Stimulated activated CD8-positive, alpha-beta memory T cell treated with anti-CD3 and anti-CD28 coated beads, Interleukin-15, amount 100 ng/mL, for 1 hour (primary cell): Measurements from ENCODE around the gene PTPRE.
"Not testable (repeated sequence)": the region's sequence is repeated elsewhere in the genome, so short reads cannot be mapped to it uniquely, and the experiment has no call there.

ENCODE experiments used
- DNase-seq: peaks from one replicate; pipeline ENCODE4 v3.0.0-alpha.2; 2020; ENCODE audit warnings: low read depth

The PTPRE gene

GRCh38 chr10:128072941-128073645 lies 166.2 kb downstream of the PTPRE start:
- no peak for DNase-seq

DNA sequence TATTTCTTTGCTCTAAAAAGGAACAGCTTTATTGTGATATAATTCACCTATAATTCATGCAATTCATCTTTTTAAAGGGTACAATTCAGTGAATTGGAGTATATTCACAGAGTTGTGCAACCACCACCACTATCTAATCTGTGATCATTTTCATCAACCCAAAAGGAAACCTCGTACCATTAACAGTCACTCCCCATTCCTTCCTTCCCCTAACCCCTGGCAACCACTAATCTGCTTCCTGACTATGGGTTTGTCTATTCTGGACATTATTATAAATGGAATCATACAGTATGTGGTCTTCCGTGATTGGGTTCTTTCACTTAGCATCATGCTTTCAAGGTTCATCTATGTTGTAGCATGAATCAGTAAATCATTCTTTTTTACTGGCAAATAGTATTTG lies 167.0 kb downstream of the PTPRE start:
- DNase-seq: no peak

- no peak for DNase-seq
These were observed 167.7 kb downstream of the PTPRE start for GRCh38 chr10:128074589-128074988.

GRCh38 chr10:128077155-128077875 lies 170.4 kb downstream of the PTPRE start:
- no peak for DNase-seq

DNA sequence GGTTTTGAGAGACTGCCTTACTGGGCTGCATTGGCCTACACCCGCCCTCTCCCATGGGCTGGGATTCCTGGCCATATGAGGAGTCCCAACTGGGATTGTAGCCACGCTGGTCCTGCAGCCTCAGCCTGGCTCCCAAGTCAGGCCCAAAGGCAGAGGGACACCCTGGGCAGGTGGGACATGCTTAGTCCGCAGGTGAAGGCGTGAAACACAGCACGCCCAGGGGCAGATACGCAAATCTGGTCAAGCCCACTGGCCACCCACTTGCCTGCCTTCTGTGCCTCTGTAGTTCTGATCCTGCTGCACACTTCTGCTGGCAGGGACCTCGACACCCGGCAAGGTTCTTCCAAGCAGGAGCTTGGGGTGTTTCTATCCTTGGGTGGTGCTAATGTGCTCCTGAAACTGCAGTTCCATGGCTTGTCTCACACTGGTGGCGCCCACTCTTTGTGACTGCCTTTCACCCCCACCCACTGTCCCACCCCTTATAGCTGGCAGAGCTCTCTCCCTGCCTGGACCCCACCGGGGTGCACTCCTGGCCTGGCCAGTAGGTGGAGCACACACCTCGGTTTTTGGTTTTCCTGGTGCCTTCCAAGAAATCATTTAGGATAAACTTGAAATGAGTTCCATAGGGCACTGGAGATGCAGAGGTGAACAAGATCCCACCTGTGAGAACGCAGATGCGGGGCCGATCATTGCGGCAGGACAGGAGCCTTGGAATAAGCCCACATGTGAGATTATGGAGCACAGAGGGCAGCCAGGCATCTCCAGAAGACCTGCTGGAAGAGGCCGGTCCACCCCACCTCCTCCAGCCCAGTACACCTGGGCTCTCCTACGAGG lies 171.4 kb downstream of the PTPRE start:
- no peak for DNase-seq

DNA sequence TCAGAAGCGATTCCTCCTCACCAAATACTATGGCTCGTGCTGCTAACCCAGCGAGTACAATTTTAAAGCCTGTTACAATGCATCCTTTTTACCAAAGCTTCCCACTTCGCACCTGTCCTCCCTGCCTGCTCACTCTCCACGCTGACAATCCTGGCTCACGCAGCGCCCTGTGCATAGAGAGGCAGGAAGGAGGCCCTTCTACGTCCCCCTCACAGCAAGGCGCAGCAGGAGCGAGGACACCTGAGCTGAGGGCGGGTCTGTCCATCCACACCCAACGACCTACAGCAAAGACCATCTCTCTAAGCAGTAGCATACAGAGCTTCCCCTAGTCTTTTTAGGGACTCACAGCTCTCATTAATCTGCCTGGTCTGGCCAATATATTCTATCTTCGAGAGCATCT lies 173.3 kb downstream of the PTPRE start:
- DNase-seq: no peak

DNA sequence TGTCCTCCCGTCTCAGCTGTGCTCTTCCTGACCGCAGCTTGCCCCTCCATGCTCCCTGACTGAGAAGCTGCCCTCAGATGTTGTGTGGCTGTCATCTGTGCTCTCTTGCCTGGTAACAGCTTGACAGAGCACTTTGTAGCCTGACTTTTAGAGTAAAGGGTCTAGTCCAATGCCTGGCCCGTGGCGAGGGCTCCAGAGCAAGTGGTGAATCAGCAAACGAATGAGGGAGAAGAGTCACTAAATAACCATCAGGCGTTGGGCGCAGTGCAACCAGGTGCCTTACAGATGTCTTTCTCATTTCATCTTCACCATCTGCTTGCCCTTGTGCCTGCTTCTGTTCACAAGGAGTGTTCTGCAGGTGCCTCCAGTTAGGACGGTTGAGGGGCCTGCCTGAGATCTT lies 173.7 kb downstream of the PTPRE start:
- no peak for DNase-seq

DNA sequence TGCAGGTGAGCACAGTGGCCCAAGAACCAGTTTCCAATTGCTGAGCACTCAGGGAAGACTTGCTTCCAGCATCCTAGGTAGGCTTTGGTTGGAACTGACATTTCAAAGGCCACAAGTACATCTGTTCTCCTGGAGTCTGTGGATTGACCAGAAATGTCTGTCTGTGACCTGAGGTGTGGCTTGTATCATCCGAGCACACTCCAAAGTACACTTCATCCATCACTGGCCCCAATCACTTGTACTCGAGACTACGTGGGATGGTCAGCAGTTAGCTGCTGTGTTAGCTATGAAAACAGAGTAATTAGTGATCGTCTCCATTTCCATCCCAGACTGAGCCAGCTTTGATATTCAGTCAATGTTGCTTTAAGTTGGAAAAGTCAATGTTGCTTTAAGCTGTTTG lies 174.3 kb downstream of the PTPRE start:
- DNase-seq: no peak

DNA sequence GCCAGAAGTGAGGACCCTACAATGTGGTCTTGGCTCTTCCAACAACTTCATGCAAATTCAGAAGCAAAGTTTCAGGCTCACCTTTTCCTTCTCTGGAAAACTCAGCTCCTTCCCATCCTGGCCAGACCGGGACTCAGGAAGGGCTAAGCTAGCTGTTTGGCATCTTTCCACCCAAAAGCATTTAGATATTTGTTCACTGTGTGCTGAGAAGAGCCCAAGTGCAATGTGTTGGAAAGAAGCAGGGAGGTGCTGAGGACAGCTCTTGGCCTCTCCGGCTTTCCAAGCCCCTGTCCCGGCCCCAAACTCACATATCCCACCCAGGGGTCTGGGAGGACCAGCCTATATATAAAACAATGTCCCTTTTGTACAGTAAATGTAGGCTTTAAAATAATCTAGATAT lies 174.8 kb downstream of the PTPRE start:
- no peak for DNase-seq

DNA sequence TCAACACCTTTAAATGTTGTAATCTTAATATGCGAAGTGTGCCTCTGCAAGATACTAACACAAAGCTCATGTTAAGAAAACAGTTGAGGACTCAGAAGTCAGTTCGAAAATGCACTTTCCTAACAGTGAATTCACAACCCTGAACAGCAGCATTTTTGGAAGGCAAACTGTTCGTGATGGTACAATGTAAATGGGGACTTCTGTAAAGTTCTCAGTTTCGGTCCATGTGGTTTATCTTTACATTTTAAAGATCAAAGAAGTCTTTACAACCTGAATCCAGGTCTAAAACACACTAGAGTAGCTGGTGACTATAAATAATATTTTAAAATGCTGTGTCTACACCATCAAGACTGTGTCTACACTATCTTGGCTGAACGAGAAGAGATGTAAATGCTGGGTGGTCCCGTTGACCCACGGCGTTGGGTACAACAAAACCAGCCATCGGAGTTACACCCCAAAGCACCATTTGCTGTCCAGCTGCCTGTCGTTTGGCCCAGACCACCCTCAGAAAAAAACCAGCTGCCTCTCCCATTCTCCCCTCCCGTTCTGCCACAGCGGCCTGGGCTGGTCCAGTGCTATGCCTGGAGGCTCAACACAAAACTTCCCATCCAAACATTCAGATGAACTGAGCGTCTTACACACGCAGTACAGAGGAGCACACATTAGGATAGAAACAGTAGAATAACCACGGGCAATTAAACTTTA lies 176.4 kb downstream of the PTPRE start:
- DNase-seq: no peak

- DNase-seq: no peak
These were observed 177.5 kb downstream of the PTPRE start for GRCh38 chr10:128084364-128084763.

GRCh38 chr10:128084991-128085390 lies 178.1 kb downstream of the PTPRE start:
- no peak for DNase-seq

DNA sequence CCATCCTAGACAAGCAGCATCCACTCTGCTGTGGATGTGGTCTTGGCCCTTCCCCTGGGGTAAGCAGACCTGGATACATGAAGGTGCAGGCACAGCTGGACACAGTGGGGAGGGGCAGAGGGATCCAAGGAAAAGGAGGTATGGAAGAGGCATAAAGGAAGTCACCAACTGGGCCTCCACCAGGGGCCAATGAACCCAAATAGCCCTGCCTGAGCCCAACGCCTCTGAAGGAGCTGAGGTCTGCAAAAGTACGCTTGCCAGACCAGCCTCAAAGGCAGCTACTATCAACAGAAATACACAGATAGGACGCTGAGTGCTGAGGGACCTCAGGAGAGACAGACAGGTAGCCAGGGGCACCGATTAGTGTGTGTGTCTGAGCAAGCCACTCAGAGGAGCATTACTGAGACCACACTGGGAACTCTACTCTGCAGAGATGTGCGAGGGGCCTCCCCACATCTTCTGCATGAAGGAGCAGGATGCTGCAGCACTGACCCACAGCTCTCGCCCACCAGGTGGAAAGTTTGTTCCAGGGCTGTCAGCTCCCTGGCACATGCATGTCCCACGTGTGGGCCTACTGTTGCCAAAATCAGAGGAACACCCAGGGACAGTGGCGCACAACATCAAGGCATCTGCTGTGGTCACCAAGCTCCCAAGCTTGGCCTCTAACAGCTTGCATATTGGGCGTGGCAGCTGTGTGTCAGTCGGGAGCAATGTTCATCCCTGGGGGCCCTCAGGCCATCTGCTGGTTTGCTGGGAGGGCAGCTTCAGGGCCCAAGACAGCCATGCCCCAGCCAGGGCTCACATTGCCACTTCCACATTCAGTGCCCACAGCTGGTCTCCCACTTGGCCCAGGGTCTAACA lies 179.3 kb downstream of the PTPRE start:
- no peak for DNase-seq

DNA sequence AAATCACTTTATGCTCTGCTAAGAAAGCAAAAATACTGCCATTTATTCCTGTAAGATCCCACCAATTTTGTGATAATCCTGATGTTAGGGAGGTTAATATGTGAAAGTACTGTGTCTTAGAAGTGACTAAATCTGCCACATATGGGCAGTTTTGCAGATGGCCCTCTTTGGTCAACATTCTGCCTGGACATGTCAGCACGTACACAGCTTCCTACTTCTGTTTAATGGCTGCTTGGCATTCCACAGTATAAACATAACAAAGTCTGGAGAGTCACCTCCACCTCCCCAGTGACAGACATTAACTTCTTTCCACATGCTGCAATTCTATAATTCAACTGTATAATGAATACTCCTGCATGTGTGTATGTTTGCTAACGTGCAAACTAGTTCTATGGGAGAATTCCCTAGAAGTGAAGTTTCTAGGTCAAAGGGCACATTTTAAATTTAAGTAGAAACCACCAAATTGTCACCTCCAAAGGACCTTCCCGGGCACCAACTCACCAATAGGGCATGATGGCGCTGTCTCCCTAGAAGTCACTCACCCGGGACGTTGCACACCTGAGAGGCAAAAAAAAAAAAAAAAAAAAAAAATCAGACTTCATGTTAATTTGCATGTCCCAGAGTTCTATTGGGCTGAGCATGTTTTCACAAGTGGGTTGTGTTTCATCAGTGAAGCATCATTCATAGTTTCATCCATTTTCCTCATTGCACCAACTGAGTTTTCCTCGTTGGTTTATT lies 180.4 kb downstream of the PTPRE start:
- no peak for DNase-seq

- DNase-seq: no peak
These were observed 181.2 kb downstream of the PTPRE start for GRCh38 chr10:128087884-128088709.

- no peak for DNase-seq
These were observed 184.8 kb downstream of the PTPRE start for GRCh38 chr10:128091636-128092210.

GRCh38 chr10:128092454-128092853 lies 185.6 kb downstream of the PTPRE start:
- DNase-seq: no peak

GRCh38 chr10:128094596-128094995 lies 187.7 kb downstream of the PTPRE start:
- not testable (repeated sequence) for DNase-seq

DNA sequence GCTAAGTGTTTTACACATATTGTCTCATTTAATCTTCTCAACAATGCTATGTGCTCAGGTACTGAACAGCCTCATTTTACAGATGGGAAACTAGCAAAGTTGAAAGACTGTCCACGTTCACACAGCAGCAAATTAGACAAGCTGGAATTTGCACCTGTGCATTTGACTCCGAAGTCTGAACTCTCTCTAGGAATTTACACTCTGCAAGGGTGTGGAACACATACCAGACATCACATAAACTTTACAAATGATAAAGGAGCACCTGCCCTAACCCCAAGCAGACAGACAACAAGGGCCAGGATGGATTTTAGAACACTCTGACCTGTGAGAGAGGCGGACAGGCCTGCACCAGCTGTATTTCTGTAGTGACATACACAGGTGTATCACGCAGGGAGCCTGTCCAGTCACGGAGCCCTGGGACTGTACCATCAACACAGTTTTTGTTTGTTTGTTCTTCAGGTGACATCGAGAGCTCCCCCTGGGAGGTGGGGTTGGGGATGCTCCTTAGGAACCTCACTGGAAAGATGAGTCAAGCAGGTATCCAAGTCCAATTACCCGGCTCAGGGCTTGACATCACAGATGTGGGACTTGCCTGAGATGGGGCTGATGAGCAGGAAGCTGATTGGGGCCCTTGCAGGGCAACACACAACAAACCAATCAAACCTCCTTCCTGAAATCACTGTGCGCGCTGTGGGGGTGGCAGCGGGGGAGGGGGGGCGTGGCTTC lies 188.3 kb downstream of the PTPRE start:
- DNase-seq: no peak
